SU-DHL-6 (cell line): ENCODE data around the gene CCDC116.

ENCODE experiments used
- H2AFZ ChIP-seq: fragments of 200-600 bp; sonication (generic); 2 replicates; pipeline ENCODE4 v1.6.1; 2014; ENCODE audit warnings: low read depth, mild to moderate bottlenecking, moderate library complexity, mixed read lengths, antibody characterized with exemption, low read length; ENCODE audit not compliant: severe bottlenecking
- H3F3A ChIP-seq: fragments of 200-600 bp; shearing (Covaris generic); 2 replicates; pipeline ENCODE4 v1.6.0; 2016; ENCODE audit warnings: antibody characterized with exemption, mild to moderate bottlenecking; ENCODE audit not compliant: insufficient read depth
- H3K27ac ChIP-seq: fragments of 200-600 bp; sonication (generic); 2 replicates; pipeline ENCODE4 v1.5.1; 2016; ENCODE audit warnings: low read depth, mild to moderate bottlenecking, low read length, moderate library complexity, mixed read lengths
- H3K27me3 ChIP-seq: fragments of 200-600 bp; sonication (generic), shearing (Covaris generic); 2 replicates; pipeline ENCODE4 v1.6.0; 2014; ENCODE audit warnings: mild to moderate bottlenecking, low read length
- H3K36me3 ChIP-seq: fragments of 200-600 bp; sonication (generic); 2 replicates; pipeline ENCODE4 v1.6.1; 2014; ENCODE audit warnings: mild to moderate bottlenecking, low read length, mixed read lengths
- H3K4me2 ChIP-seq: fragments of 300-600, 200-600 bp; shearing (Covaris generic), sonication (generic); 2 replicates; pipeline ENCODE4 v1.6.0; 2014; ENCODE audit warnings: low read length, low read depth, mild to moderate bottlenecking; ENCODE audit not compliant: poor library complexity, severe bottlenecking
- H3K4me3 ChIP-seq: fragments of 200-600 bp; sonication (generic); 2 replicates; pipeline ENCODE4 v1.5.1; 2014; ENCODE audit warnings: antibody characterized with exemption, low read length, mild to moderate bottlenecking, mixed read lengths; ENCODE audit not compliant: insufficient read depth, poor library complexity, severe bottlenecking
- H3K79me2 ChIP-seq: fragments of 200-600 bp; sonication (generic); 2 replicates; pipeline ENCODE4 v1.6.1; 2014; ENCODE audit warnings: mild to moderate bottlenecking, low read length, moderate library complexity; ENCODE audit not compliant: insufficient read depth
- H3K9ac ChIP-seq: fragments of 200-600 bp; sonication (generic); 2 replicates; pipeline ENCODE4 v1.7.0; 2014; ENCODE audit warnings: mild to moderate bottlenecking, low read length
- H3K9me2 ChIP-seq: fragments of 200-600 bp; sonication (generic); replicated peaks from 2 replicates; pipeline ENCODE4 v1.6.1; 2014; ENCODE audit warnings: low read length; ENCODE audit not compliant: insufficient read depth
- H3K9me3 ChIP-seq: fragments of 200-600 bp; sonication (generic); 2 replicates; pipeline ENCODE4 v1.6.1; 2014; ENCODE audit warnings: low read length, mixed read lengths; ENCODE audit not compliant: insufficient read depth
- H4K20me1 ChIP-seq: fragments of 200-600 bp; sonication (generic); 2 replicates; pipeline ENCODE4 v1.6.1; 2014; ENCODE audit warnings: low read depth, mild to moderate bottlenecking, antibody characterized with exemption, low read length, moderate library complexity, mixed read lengths
- CTCF ChIP-seq: fragments of 200-600 bp; sonication (generic); IDR thresholded peaks from one replicate; pipeline ENCODE4 v1.5.1; 2017; ENCODE audit warnings: antibody characterized with exemption, mild to moderate bottlenecking, low read length, moderate library complexity; ENCODE audit not compliant: insufficient read depth, poor library complexity, severe bottlenecking
- EZH2phosphoT487 ChIP-seq: fragments of 200-600 bp; sonication (generic), shearing (Covaris generic); conservative IDR thresholded peaks from 2 replicates; pipeline ENCODE4 v1.6.1; 2018; ENCODE audit warnings: mild to moderate bottlenecking, antibody characterized with exemption, low read length, moderate library complexity, mixed read lengths

Gene CCDC116

DNA sequence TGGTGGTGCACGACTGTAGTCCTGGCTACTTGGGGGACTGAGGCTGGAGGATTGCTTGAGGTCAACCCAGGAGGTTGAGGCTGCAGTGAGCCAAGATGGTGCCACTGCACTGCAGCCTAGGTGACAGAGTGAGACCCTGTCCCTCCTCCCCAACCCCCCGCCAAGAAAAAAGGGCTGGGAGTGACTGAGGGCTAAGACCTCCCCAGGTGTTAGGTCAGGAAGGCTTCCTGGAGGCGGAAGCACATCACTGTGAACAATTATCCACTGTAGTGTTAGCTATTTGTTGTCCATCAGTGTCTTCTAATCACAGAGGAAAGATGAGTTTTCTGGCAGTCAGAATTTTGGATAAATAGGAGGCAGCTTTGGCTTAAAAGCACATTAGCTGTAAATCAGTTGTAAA is 11.5 kb upstream of the CCDC116 start:
- no peaks in the 10 kb centered on the region for H4K20me1 ChIP-seq

DNA sequence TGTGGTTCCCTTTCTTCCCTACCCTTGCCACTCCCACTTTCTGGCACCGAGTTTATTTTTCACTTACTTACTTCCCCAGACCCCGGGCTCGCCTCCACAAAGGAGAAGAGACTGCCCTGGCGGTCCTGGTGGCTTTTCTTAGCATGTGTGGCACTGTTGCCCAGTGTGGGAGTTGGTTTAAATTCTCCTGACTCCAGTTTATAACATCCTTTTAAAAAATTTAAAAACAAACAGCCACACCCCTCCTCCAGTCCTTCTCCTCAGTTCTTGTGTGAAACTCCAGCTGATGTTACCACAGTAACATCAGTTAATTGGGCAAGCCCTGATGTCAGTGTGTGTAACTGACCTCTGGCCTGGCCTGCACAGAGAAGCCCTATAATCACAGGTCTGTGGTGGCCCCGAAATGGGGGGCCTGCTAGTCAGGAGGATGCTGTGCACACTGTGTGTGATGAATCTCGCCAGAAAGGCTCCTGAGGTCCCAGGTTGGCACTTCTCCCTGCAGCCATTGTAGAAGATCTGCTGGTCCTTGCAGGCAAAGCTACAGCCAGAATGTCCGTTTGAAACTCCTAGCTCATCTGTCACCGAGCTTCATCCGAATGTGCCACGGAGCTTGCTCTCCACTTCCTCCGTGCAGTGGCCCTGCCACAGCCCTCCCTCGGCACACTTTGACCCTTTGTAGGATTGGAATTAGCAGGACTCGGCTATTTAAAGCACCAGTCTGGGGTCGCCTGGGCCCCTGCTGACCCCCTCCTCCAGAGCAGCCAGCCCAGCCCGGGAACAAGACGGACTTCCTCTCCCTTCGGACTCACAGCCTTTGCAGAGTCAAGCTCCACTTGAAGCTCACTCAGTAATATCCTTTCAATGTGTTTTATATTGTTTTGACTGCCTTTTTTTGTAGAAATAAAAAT is 10.3 kb upstream of the CCDC116 start:
- Histone ChIP-seq H3K4me2 (no peak overlapping the region), H3K27me3 (no peaks in the 10 kb centered on the region), H3K9ac (no peak overlapping the region), H3K9me3 (no peaks in the 10 kb centered on the region), H3F3A (peaks cover 18% of the 10 kb centered on the region), H3K27ac (no peak overlapping the region), H3K4me3 (no peak overlapping the region), H3K79me2 (peaks cover 13% of the 10 kb centered on the region; the same call in 1 of the 2 replicates), H3K36me3 (no peaks in the 10 kb centered on the region), H4K20me1 (no peaks in the 10 kb centered on the region), H2AFZ (no peak overlapping the region), H3K9me2 (no peaks in the 10 kb centered on the region)
- TF ChIP-seq CTCF (no peak), EZH2phosphoT487 (no peak)

More for the DNA sequence above, 11.5 kb upstream of the CCDC116 start:
- H2AFZ ChIP-seq = no peak overlapping the region
- H3K9ac ChIP-seq = no peak overlapping the region
- no peaks in the 10 kb centered on the region for H3K27me3 ChIP-seq
- H3K4me3 ChIP-seq = no peak overlapping the region
- no peak overlapping the region for H3K27ac ChIP-seq
- no peaks in the 10 kb centered on the region for H3K36me3 ChIP-seq
- peaks cover 13% of the 10 kb centered on the region for H3F3A ChIP-seq
- H3K9me3 ChIP-seq = no peaks in the 10 kb centered on the region
- H3K9me2 ChIP-seq = no peaks in the 10 kb centered on the region
- no peak overlapping the region for H3K4me2 ChIP-seq
- peaks cover 15% of the 10 kb centered on the region; the same call in 1 of the 2 replicates for H3K79me2 ChIP-seq
- TF ChIP-seq EZH2phosphoT487 (no peak), CTCF (no peak)

- Histone ChIP-seq H3K9me2 (no peaks in the 10 kb centered on the region), H3K36me3 (no peaks in the 10 kb centered on the region), H3K9me3 (no peaks in the 10 kb centered on the region), H4K20me1 (no peaks in the 10 kb centered on the region), H3K27ac (no peak overlapping the region), H3K9ac (no peak overlapping the region), H3K4me3 (no peak overlapping the region), H3K4me2 (no peak overlapping the region), H3F3A (peaks cover 18% of the 10 kb centered on the region), H2AFZ (no peak overlapping the region), H3K27me3 (no peaks in the 10 kb centered on the region), H3K79me2 (peaks cover 10% of the 10 kb centered on the region; the same call in 1 of the 2 replicates)
- no peak for TF ChIP-seq EZH2phosphoT487
- TF ChIP-seq CTCF = no peak
Observed at GRCh38 chr22:21622919-21623647, 9.5 kb upstream of the CCDC116 start.
